HepG2 (cell line): Measurements from ENCODE around the gene PYCR2. TPM values are rescaled to one million over a fixed set of nuclear protein-coding genes. Genes with fewer than 3 reads are reported as not detected.

Source experiments
- ATAC-seq: fragments of 200-7000 bp; cut with Tn5 transposase; 3 replicates; pipeline ENCODE4 v1.9.1; 2020; ENCODE audit warnings: mild to moderate bottlenecking, moderate library complexity
- BruUV-seq: library from RNA; stranded (reverse); fragments of 400-500 nt; replicated peaks from 2 replicates; lab custom pipeline; 2021; lab: Mats Ljungman, UMichigan
- CTCF ChIA-PET: fragments of 300-600 bp; formaldehyde crosslinking; extraction: SDS; loops from one replicate; lab custom pipeline; 2021; ENCODE audit warnings: low total read pairs, inconsistent platforms, low intra/inter-chr PET ratio; lab: Yijun Ruan, JAX
- POLR2A ChIA-PET: fragments of 350-600 bp; sonication (Branson Sonifier 250); formaldehyde crosslinking; loops from one replicate; lab custom pipeline; 2020; ENCODE audit warnings: antibody characterized with exemption, inconsistent platforms; lab: Yijun Ruan, JAX
- DNase-seq: peaks from one replicate; pipeline ENCODE4 v3.0.0-alpha.2; 2015; ENCODE audit warnings: low spot score
- FAIRE-seq: peaks from 3 replicates; lab custom pipeline; 2011; peaks lifted over from hg19 to GRCh38; lab: Jason Lieb, UNC
- H2AFZ ChIP-seq: one replicate; pipeline ENCODE4 v1.6.1; 2011; ENCODE audit warnings: low read length, inconsistent platforms
- H3K27ac ChIP-seq: fragments of 300-600 bp; 3 replicates; pipeline ENCODE4 v1.8.0; 2011; ENCODE audit warnings: mixed run types, mild to moderate bottlenecking, mixed read lengths, low read length, inconsistent platforms; ENCODE audit not compliant: insufficient read depth; ENCODE audit errors: extremely low read length
- H3K27me3 ChIP-seq, 2 experiments: fragments of 200-600 bp in 1 of 2; 2 replicates in 1 of 2; 3 replicates in 1 of 2; pipeline versions ENCODE4 v1.6.0 to v1.8.0; 2011; ENCODE audit warnings: low read length in 2 of 2, mild to moderate bottlenecking in 2 of 2, moderate library complexity in 2 of 2, inconsistent platforms in 1 of 2; ENCODE audit not compliant: insufficient read depth in 2 of 2, control insufficient read depth in 1 of 2
- H3K36me3 ChIP-seq, 2 experiments: fragments of 200-600 bp in 1 of 2; replicated peaks in 1 of 2; 2 replicates in 1 of 2; 3 replicates in 1 of 2; pipeline versions ENCODE4 v1.5.1 to v1.8.0; 2011; ENCODE audit warnings: low read length in 2 of 2, inconsistent platforms in 1 of 2; ENCODE audit not compliant: insufficient read depth in 2 of 2, control insufficient read depth in 1 of 2
- H3K4me1 ChIP-seq: 2 replicates; pipeline ENCODE4 v1.5.1; 2012; ENCODE audit warnings: low read length, inconsistent platforms; ENCODE audit not compliant: insufficient read depth
- H3K4me2 ChIP-seq: 2 replicates; pipeline ENCODE4 v1.6.0; 2011; ENCODE audit warnings: low read depth, low read length, inconsistent platforms
- H3K4me3 ChIP-seq, 3 experiments: fragments of 200-600 bp in 1 of 3; sonication (generic), shearing (Covaris generic) in 1 of 3; replicated peaks in 1 of 3; 2 replicates each; pipeline ENCODE4 v1.5.1; 2011 to 2016; ENCODE audit warnings: low read length in 3 of 3, inconsistent platforms in 2 of 3, low read depth in 2 of 3, mild to moderate bottlenecking in 2 of 3, control low read depth in 1 of 3, mixed read lengths in 1 of 3; ENCODE audit not compliant: insufficient read depth in 1 of 3
- H3K79me2 ChIP-seq: one replicate; pipeline ENCODE4 v1.6.1; 2011; ENCODE audit warnings: low read length, inconsistent platforms; ENCODE audit not compliant: insufficient read depth
- H3K9ac ChIP-seq: 2 replicates; pipeline ENCODE4 v1.6.0; 2011; ENCODE audit warnings: mild to moderate bottlenecking, low read depth, low read length, inconsistent platforms; ENCODE audit not compliant: insufficient read depth
- H3K9me3 ChIP-seq: 2 replicates; pipeline ENCODE4 v1.5.1; 2012; ENCODE audit warnings: mild to moderate bottlenecking, low read length
- H4K20me1 ChIP-seq: 2 replicates; pipeline ENCODE4 v1.6.0; 2011; ENCODE audit warnings: inconsistent platforms, mild to moderate bottlenecking, low read length, moderate library complexity; ENCODE audit not compliant: insufficient read depth
- GATAD1 ChIP-seq: IDR thresholded peaks from 2 replicates; pipeline ENCODE4 v1.6.1; 2016; ENCODE audit warnings: missing genetic modification reagents, missing compliant biosample characterization
- STAT5B ChIP-seq: sonication (generic); formaldehyde crosslinking; IDR thresholded peaks from 2 replicates; pipeline ENCODE4 v1.4.0; 2020; ENCODE audit warnings: missing genetic modification reagents
- TOPORS ChIP-seq: sonication (generic); formaldehyde crosslinking; IDR thresholded peaks from 2 replicates; pipeline ENCODE4 v1.8.0; 2023; ENCODE audit warnings: mild to moderate bottlenecking, missing genetic modification reagents
- ZBTB49 ChIP-seq: sonication (generic); formaldehyde crosslinking; IDR thresholded peaks from 2 replicates; pipeline ENCODE4 v1.4.0; 2020; ENCODE audit warnings: missing genetic modification reagents, borderline replicate concordance
- ZFP36L1 ChIP-seq: sonication (generic); formaldehyde crosslinking; IDR thresholded peaks from 2 replicates; pipeline ENCODE4 v1.8.0; 2022; ENCODE audit warnings: mild to moderate bottlenecking, missing genetic modification reagents, moderate library complexity
- ZNF331 ChIP-seq: sonication (generic); formaldehyde crosslinking; IDR thresholded peaks from 2 replicates; pipeline ENCODE4 v1.4.0; 2020; ENCODE audit warnings: missing genetic modification reagents
- ZNF354B ChIP-seq: sonication (generic); formaldehyde crosslinking; IDR thresholded peaks from 2 replicates; pipeline ENCODE4 v1.8.0; 2022; ENCODE audit warnings: mild to moderate bottlenecking, missing genetic modification reagents
- ZNF441 ChIP-seq: sonication (generic); formaldehyde crosslinking; IDR thresholded peaks from 2 replicates; pipeline ENCODE4 v1.7.0; 2021; ENCODE audit warnings: missing genetic modification reagents, borderline replicate concordance
- ZNF724P ChIP-seq: sonication (generic); formaldehyde crosslinking; IDR thresholded peaks from 2 replicates; pipeline ENCODE4 v1.8.0; 2022; ENCODE audit warnings: missing genetic modification reagents, borderline replicate concordance
- ZNF766 ChIP-seq: sonication (generic); formaldehyde crosslinking; IDR thresholded peaks from 2 replicates; pipeline ENCODE4 v1.5.0; 2020; ENCODE audit warnings: missing genetic modification reagents, borderline replicate concordance
- WGBS: methylation state at CpG from one replicate; pipeline ENCODE4 v1.1.6; 2017; ENCODE audit warnings: low lambda C conversion rate; 5-methylcytosine and 5-hydroxymethylcytosine counted together
- in situ Hi-C: cut with HindIII; loops from 2 replicates; pipeline ENCODE4 v1.10.0; 2017; ENCODE audit warnings: low pct_unique_long_range_greater_than_20kb; ENCODE audit not compliant: extremely low pct_ligation_motif_present
- intact Hi-C: fragments of 100-400 bp; cut with micrococcal nuclease; formaldehyde crosslinking; loops from one replicate; pipeline ENCODE4 v1.10.0; 2022; ENCODE audit not compliant: unreplicated experiment
- polyA plus RNA-seq, 8 experiments: library from polyadenylated mRNA; depleted of rRNA in 3 of 8; stranded (reverse) in 7 of 8; unstranded in 1 of 8; fragments of >200 nt; fragmentation: Illumina TruSeq in 4 of 8; extraction: Trizol in 4 of 8; gene quantifications; 2 replicates each; pipeline versions ENCODE4 v1.2.1 to v1.2.3, GENCODE V29; 2011 to 2016; ENCODE audit warnings: low read depth in 4 of 8, missing spikeins in 1 of 8, mixed read lengths in 1 of 8; ENCODE audit not compliant: insufficient read depth in 1 of 8
- total RNA-seq, 5 experiments: library from RNA; depleted of rRNA; stranded (reverse); fragments of >200 nt; fragmentation: Illumina TruSeq; extraction: Trizol; gene quantifications; 2 replicates each; pipeline ENCODE4 v1.2.3, GENCODE V29; 2016; ENCODE audit warnings: low read depth in 1 of 5
- TF ChIP-seq, protein P1 (sequence below): sonication (generic); formaldehyde crosslinking; IDR thresholded peaks from 2 replicates; pipeline ENCODE4 v1.8.1; 2023; ENCODE audit warnings: mild to moderate bottlenecking, moderate library complexity, missing genetic modification reagents

The PYCR2 gene
- total and polyA plus RNA-seq, 2 of the 13 experiments (the other 11 are each of a cell fraction or from before 2014, with no cell fraction given) = 47.2 to 47.8 TPM

- TF ChIP-seq ZBTB49 (CRISPR knock-in tag) (no peak), ZNF354B (CRISPR knock-in tag) (no peak), GATAD1 (CRISPR knock-in tag) (no peak), ZNF331 (CRISPR knock-in tag) (no peak; the same call in 1 of the 2 replicates), ZFP36L1 (no peak)
- TF ChIP-seq, protein P1, sequence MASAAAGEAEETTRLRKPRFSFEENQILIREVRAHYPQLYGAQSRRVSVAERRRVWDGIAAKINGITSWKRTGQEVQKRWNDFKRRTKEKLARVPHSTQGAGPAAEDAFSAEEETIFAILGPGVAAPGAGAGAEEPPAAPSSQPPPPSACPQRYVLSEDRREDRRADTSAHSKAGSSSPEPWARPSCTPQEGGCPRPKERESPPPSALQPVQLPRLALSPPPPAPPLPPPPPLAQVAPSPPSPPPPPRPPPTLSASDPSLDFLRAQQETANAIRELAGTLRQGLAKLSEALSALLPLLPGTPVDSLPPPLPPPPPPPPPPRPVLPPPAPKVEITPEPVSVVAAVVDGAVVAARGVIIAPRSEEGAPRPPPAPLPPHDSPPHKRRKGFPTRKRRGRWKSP = no peak
- TF ChIP-seq, all 625 proteins: peak for 14
Measured at GRCh38 chr1:225962440-225962975, 38.5 kb upstream of the PYCR2 start (continued).

GRCh38 chr1:225961659-225962439, 37.8 kb upstream of the PYCR2 start:
- Histone ChIP-seq H3K4me1 (peaks cover 19% of the 10 kb centered on the region), H2AFZ (no peak overlapping the region), H4K20me1 (no peaks in the 10 kb centered on the region), H3K4me2 (no peak overlapping the region), H3K27me3 (no peaks in the 10 kb centered on the region; a peak in 1 of 5 replicates), H3K9ac (no peak overlapping the region), H3K4me3 (no peak overlapping the region), H3K79me2 (no peaks in the 10 kb centered on the region), H3K36me3 (no peaks in the 10 kb centered on the region), H3K9me3 (no peaks in the 10 kb centered on the region), H3K27ac (no peak overlapping the region)
- ATAC-seq (no peak; the same call in 2 of the 3 replicates), FAIRE-seq (no peak), DNase-seq (no peak)
- intact Hi-C loops (loop anchor here (2.0 kb wide), 1 partner anchor 15 kb away; no protein-coding TSS in a partner anchor), in situ Hi-C loops (loop anchor here (25.0 kb wide), 1 partner anchor 650 kb away; no protein-coding TSS in a partner anchor)
- TF ChIP-seq ZNF766 (CRISPR knock-in tag) (no peak), ZNF724P (CRISPR knock-in tag) (no peak), ZNF441 (CRISPR knock-in tag) (no peak), STAT5B (CRISPR knock-in tag) (no peak), TOPORS (CRISPR knock-in tag) (no peak)
- 66% methylated on average over 20 of the region's 20 CpGs for WGBS
- no TSS peak for BruUV-seq
- ChIA-PET POLR2A (no interaction called here), CTCF (interaction anchor here (1.1 to 1.7 kb wide), 2 partner anchors 14 to 487 kb away, joined by 3 to 9 read pairs; no protein-coding TSS in a partner anchor)
